ENCODE measurements around the gene SUMO2.
"Not testable (repeated sequence)": the region's sequence is repeated elsewhere in the genome, so short reads cannot be mapped to it uniquely, and the experiment has no call there.

Gene SUMO2

DNA sequence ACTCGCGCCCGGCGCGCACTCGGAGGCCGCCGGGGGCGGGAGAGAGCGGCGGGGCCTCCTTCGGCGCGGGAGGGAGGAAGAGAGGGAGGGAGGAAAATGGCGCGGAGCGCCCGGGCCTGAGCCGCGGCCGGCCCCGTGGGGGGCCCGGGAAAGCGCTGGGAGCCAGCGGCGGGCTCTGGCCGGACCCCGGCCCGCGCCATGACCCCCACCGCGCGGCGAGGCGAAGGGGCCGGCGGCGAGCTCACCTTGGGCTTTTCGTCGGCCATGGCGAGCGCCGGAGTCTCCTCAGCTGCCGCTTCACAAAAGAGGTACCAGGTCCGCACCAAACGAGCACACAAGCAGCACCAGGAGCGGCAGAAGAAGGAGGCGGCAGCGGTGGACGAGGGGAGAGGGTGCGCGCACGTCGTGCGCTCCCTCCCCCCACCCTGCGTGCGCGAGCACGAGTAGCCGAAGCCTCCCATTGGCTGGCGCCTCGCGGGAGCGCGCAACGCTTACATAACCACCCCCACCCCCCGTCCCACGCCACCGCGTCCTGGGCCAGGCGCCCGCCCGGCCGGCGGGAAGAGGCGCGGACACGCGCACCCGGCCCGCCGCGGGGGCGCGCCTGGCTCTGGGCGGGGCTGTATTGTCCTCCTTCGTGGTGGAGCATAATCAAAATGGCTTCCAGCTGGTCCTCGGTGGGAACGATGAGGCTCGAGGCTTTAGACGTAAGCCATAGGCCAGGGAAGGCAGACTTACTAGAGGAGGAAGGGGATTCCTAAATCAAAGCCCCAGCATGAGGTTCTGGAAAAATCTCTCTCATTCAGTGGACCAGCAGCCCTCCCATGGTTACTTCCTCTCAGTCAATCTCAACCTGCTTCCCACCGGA, at the start of gene SUMO2:
Gene SUMO2, minus strand, starts transcription at position 391 of the 868 bp plus-strand sequence. Its CDS starts 125 bp downstream, at position 266.
- peak; percentile 52 to 93 (median 85) for DNase-seq

DNA sequence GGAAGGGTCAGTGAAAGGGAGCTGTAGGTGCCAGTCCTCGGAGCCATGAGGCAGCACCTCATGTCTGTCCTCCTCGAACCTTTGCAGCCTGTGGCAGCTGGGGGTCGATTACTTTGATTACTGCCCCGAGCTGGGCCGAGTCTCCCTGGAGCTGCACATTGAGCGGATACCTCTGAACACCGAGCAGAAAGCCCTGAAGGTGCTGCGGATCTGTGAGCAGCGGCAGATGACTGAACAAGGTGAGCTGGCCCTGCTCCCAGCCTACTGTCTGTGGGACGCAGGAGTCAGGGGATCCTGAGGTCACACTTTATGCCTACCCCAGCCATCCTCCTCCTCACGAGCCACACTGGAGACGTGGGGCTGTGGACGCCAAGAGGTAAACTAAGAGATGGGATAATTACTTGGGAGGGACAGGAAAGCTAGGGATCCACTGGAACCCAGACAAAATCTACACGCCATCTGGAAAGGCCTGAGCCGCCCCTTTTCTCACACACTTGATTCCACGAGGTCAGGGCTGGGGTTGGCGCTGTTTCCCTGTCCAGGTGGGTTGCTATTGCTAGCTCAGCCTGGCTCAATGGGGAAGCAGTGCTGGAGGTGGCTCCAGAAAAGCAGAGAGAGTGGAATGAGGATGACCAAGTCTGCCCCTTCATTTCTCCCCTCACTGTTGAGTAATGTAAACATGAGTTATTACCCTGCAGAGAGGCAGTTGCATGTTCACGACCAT, 49.1 kb upstream of the SUMO2 start:
- no peak for DNase-seq

DNA sequence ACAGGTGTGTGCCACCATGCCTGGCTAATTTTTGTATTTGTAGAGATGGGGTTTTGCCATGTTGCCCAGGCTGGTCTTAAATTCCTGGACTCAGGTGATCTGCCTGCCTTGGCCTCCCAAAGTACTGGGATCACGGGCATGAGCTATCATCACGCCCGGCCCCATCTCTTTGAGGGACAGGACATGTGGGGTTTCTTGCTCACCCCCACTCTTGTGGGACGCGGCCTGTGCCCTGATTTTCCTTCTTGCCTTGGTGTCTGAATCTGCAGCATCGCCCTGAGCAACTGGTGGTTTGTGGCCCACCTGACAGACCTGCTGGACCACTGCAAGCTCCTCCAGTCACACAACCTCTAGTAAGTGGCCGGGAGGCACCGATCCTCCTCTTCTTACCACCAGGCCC, 48.3 kb upstream of the SUMO2 start:
- no peak for DNase-seq

DNA sequence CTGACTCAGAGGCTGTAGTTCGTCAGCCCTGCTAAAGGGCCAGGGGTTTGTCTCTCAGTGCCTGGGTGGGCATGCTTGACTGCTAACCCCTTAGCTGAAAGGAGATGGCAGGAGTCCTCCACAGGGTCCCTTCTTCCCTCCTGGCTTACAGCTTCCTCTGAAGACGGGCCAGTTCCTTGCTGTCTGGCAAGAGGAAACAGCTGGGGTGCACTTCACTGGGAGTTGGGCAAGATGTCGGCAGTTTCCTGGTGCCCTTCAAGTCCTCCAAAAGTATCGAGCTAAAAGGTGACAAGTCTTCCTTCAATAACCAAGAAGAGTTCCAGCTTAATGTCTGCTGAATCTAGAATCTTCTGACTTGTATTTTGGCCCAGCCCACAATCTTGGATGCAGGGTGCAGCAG, 46.1 kb upstream of the SUMO2 start:
- DNase-seq, result no peak

DNA sequence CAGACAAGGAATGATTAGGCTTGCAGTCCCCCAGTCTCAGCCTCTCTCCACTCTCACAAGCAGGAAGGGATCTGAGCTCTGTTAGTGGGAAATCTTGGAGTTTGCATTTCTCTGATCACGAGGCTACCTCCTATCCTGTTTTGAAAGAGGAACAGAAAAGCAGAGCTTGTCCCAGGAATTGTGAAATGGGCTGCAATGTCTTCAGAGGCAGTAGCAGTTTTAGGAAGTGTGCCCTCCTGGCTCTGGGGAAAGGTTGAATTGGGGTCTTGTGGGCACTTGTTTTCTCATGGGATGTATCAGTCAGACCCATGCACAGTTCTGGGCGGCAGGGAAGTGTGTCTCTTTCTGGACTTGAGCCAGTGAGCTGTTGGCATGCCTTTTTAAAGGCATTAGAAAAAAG, 45.5 kb upstream of the SUMO2 start:
- peak in 5 of 58 donors; percentile 14 to 36 (median 30) for DNase-seq

DNA sequence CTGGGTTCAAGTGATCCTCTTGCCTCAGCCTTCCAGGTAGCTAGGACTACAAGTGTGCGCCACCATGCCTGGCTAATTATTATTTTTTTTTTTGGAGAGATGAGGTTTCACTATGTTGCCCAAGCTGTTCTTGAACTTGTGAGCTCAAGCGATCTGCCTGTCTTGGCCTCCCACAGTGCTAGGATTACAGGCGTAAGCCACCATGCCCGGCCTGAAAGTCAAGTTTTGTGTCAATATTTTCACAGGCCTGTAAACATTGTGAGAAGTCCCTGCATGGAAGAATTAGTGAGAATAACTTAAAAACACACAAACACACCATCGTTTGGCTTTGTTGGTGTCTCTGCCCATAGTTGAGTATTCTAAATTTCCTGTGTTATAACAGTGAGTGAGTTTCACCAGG, 45.0 kb upstream of the SUMO2 start:
- DNase-seq, result no peak

DNA sequence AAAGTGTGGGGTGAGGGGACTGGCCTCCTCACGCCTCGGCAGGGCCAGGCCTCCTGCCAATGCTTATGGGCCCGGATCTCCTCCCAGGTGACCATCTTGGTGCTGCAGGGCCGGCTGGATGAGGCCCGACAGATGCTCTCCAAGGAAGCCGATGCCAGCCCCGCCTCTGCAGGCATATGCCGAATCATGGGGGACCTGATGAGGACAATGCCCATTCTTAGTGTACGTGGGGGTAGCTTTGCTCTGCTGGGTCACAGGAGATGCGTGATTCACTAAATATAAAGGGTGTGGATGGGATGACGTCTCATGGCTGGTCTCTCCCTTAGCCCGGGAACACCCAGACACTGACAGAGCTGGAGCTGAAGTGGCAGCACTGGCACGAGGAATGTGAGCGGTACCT, 42.3 kb upstream of the SUMO2 start:
- DNase-seq, result peak in 5 of 58 donors; percentile 18 to 64 (median 28)

DNA sequence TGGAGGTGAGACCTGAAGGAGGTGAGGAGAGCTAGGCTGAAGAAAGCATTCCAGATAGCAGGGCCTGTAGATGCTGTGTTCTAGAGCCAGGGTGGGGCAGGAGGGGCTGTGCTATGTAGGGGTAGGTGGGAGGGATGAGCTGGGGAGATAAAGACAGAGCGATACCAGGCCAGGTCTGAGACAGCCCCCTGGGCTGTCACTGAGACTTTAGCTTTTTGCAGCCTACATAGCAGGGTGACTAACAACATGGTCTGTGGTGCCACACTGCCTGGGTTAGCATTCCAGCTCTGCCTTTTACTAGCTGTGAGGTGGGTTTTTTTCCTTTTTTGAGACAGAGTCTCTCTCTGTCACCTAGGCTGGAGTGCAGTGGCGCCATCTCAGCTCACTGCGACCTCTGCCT, 37.1 kb upstream of the SUMO2 start:
- DNase-seq, result no peak

DNA sequence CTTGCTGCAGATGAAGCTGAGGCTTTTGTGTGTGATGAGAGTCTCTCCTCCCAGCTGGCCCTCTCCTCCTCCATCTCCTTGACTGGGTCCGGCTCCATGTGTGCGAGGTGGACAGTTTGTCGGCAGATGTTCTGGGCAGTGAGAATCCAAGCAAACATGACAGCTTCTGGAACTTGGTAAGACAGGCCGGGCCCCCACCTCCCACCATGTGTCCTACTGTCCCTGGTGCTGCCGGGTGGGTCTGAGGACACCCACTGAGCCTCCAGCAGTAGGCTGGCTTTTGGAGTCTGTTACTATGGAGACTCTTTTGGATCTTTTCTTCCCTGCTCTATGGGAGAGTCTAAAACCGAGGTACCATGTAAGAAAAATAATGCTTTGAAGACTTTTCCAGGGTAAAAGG, 35.4 kb upstream of the SUMO2 start:
- DNase-seq, result no peak

DNA sequence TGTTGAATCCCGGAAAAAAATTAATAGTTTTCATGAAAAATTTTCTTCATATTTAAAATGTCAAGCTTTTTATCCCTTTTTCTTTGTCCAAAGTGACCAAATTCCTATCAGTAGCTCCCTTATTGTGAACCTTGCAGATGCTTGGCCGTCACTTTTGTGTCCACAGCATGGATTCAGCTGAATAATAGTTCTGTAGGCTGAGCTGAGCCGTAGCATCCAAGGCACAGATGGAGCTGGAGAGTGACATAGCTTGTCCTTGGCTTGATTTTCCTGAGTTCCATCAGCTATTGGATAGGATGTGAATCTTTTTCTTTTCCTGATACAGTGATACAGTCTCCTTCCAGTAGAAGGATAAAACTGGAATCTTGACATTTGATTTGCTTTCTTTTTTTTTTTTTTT, 26.3 kb upstream of the SUMO2 start:
- DNase-seq, result peak in 3 of 58 donors; percentile 15 to 23 (median 19)

DNA sequence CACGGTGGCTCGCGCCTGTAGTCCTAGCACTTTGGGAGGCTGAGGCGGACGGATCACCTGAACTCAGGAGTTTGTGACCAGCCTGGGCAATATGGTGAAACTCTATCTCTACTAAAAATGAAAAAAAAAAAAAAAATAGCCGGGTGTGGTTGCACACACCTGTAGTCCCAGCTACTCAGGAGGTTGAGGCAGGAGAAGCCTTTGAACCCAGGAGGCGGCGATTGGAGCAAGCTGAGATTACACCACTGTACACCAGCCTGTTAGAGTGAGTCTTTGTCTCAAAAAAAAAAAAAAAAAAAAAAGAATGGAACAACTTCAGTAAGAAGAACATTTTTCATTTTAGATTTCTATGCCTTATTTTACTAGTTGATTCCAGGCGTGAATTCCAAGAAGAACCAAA, 25.4 kb upstream of the SUMO2 start:
- no peak for DNase-seq

DNA sequence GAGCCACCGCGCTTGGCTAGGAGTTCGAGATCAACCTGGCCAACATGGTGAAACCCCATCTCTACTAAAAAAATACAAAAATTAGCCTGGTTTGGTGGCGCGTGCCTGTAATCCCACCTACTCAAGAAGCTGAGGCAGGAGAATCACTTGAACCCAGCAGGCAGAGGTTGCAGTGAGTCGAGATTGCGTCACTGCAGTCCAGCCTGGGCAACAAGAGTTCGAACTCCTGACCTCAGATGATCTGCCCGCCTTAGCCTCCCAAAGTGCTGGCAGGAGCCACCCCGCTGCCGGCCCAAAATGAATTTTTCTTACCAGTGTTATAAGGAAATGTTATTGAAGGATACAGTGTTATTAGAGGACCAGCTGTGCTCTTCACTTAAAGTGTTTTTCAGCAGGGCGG, 25.0 kb upstream of the SUMO2 start:
- DNase-seq, result no peak

DNA sequence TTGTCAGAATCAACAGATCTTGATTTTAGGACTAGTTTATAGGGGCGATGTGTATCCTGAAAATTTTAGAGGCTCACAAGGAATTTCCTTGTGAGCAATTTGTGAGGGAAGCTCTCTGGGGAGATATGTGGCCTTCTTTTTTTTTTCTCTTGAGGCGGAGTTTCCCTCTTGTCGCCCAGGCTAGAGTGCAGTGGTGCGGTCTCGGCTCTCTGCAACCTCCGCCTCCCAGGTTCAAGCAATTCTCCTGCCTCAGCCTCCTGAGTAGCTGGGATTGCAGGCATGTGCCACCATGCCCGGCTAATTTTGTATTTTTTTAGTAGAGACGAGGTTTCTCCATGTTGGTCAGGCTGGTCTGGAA, 24.3 kb upstream of the SUMO2 start:
- not testable (repeated sequence) for DNase-seq

DNA sequence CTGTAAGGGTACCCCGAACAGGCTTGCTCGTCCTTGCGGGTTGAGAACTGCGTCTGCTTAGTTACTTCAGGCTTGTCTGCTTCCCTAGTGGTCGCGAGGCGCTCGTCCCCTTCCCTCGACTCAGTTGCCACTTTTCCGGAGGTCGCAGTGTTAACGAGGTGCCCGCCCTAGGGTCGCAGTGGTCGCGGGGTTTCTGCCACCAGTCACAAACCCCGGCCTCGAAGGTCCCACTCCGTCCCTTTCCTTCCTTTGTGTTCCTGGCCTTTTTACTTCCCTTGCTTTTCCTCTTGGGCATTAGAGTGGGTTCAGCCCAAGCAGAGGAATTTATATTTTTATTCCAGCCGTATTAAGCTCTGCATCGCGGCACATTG, 23.0 kb upstream of the SUMO2 start:
- no peak for DNase-seq

DNA sequence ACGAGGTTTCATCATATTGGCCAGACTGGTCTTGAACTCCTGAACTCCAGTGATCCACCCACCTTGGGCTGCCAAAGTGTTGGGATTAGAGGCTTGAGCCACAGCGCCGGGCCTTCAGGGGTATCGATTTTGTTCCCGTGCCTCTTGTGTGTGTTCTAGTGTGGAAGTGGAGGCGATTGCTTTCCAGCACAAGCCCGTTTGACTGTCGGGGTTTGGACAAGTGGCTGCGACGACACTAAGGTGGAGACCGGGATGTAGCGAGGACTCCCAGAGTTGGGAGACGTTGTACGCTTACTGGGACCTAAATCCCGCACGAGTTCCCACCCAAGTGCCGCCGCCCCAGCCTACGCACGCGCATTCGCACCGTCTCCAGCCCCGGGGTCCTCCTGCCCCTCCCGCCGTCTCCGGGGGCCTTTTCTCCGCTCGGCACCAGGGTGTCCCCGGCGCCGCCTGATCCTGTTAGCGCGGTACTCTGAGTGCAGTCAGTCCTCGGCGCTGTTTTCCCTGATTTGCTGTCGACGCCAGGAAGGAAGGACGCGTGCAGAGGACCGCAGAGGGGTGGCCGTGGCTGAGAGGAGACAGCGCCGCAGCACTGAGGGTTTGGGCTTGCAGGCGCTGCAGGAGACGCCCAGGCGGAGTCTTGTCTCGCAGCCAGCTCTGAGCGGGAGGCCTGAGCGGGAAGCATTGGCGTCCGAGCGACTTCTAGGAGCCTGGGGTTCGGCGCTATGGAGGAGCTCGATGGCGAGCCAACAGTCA, 22.5 kb upstream of the SUMO2 start, which contains the start of gene NUP85:
Gene NUP85, plus strand, starts transcription at position 643 of the 756 bp plus-strand sequence. Its CDS starts 83 bp downstream, at position 726.
- DNase-seq, result peak; percentile 67 to 99 (median 92)

DNA sequence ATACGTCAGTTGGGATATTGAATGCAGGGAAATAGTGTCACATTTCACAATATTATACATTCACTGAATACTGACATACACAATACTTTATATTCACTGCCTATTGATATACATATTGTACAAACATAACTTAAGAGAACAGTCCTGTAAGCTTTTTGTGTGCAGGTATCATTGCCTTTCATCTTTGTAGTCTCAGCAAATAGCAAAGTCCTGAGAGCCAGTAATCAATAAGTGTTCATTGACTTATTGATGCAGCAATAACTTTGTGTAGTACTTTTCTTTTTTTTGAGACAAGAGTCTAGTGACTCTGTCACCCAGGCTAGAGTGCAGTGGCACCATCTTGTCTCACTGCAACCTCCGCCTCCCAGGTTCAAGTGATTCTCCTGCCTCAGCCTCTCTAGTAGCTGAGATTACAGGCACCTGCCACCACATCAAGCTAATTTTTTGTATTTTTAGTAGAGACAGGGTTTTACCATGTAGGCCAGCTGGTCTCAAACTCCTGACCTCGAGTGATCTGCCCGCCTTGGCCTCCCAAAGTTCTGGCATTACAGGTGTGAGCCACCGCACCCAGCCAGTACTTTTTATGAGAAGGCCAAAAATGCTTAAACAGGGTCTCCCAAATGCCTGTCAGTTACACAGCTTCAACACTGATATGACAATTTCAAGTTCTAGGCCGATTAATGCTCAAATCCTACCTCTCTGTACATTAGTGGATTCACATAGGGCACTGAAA, 17.3 kb upstream of the SUMO2 start:
- no peak for DNase-seq

DNA sequence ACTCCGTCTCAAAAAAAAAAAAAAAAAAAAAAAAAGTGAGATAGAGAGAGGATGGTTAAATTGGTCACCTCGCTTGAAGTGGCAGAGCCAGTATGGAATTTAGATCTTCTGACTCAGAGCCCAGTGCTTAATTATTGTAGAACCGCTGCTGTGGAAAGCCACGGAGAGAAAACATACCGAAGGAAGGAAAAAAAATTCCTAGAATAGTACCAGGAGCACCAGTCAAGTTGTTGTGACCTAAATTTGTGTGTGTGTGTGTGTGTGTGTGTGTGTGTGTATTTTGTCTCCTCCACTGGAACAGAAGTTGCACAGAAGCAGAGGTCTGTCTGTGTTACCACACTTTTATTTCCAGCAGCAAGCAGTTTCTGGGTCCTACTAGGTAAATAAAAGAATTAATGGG, 12.1 kb upstream of the SUMO2 start:
- DNase-seq, result no peak

DNA sequence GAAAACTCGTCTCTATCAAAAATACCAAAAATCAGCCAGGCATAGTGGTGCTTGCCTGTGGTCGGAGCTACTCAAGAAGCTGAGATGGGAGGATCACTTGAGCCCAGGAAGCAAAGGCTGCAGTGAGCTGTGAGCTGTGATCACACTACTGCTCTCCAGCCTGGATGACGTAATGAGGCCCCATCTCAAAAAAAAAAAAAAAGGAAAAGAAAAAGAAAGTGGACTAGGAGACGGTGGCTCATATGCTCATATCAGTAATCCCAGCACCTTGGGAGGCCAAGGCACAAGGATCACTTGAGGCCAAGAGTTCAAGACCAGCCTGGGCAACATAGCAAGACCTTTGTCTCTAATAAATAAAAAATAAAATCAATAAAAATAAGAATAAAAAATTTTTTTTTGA, 8.8 kb upstream of the SUMO2 start:
- DNase-seq, result no peak

DNA sequence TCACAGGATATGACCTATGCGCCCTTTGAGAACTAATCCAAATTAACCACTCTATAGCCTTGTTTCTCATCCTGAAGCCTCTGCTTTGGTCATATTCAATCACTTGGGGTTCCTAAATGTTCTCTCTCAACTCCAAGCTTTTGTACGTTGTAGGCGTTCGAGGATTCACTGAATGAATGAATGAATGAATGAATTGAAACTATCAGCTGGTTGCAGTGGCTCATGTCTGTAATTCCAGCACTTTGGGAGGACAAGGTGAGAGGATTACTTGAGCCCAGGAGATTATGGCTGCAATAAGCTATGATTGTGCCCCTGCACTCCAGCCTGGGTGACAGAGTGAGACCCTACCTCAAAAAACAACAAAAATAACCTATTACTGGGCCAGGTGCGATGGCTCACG, 5.9 kb upstream of the SUMO2 start:
- no peak for DNase-seq

DNA sequence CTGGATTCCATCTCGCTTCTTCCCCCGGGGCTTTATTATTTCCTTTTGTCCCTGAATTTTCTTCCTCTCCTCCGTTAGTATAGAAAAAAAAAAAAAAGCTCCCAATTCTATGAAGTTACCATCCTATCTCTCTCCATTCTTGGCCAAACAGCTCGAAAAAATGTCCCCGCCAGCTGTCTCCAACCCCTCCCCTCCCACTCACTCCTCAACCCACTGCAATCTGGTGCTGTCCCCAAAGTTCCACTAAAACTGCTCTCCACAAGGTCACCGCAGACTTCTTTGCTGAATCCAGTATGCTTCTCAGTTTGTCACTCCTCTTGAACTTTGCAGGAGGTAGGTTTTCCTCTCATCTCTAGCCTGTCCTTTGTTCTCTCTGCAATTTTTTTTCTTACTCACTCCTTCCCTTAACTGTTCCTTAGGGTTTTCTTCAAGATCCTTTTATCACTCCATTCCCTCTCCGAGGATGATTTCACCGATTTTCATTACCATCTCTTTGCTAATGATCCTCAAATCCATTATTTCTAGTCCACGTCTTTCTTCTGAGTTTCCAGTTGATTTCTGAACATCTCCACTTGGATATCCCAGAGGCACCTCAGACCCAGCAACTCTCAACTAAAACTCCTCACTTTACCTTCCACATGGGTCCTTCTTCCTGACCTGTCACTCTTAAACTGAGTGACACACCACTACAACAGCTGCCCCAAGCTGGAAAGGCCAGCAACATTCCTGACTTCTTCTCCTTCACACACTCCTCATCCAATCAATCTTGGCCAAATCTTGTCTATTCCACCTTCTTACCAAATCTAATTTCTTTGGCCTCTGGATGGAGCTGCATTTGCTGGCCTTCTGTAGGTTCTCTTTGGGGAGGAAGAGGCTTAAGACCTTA, 1.5 kb upstream of the SUMO2 start:
- peak in 6 of 58 donors; percentile 2 to 13 (median 4) for DNase-seq

Measured in anterior cingulate cortex (tissue), 58 donors.